B cell (primary cell): Measurements from ENCODE around the gene SCRN1. TPM values are rescaled to one million over a fixed set of nuclear protein-coding genes. Genes with fewer than 3 reads are reported as not detected.

Source experiments
- ATAC-seq: fragments of 200-7000 bp; cut with Tn5 transposase; one replicate; pipeline ENCODE4 v1.10.0; 2021; ENCODE audit warnings: low read depth, mild to moderate bottlenecking, moderate number of reproducible peaks, moderate library complexity
- CTCF ChIA-PET: fragments of 350-600 bp; sonication (Branson Sonifier 250); formaldehyde crosslinking; loops from one replicate; lab custom pipeline; 2021; ENCODE audit warnings: antibody characterized with exemption, inconsistent platforms; lab: Charles Lee
- POLR2A ChIA-PET: fragments of 350-600 bp; sonication (Branson Sonifier 250); formaldehyde crosslinking; loops from one replicate; lab custom pipeline; 2021; ENCODE audit warnings: antibody characterized with exemption; lab: Charles Lee
- DNase-seq: peaks from one replicate; pipeline ENCODE4 v3.0.0; 2013
- H2AFZ ChIP-seq: 2 replicates; pipeline ENCODE4 v1.6.1; 2012; ENCODE audit warnings: mild to moderate bottlenecking, low read depth, low read length; ENCODE audit not compliant: insufficient read depth, poor library complexity, severe bottlenecking
- H3K27ac ChIP-seq, 2 donors: 1 replicate in 1 of 2; 2 replicates in 1 of 2; pipeline ENCODE4 v1.5.1; 2012 to 2013; ENCODE audit warnings: low read length in 2 of 2, mild to moderate bottlenecking in 2 of 2, moderate library complexity in 1 of 2
- H3K27me3 ChIP-seq, 4 experiments: fragments of 200-600 bp in 1 of 4; sonication (generic) in 1 of 4; replicated peaks in 1 of 4; 1 replicate in 2 of 4; 2 replicates in 2 of 4; pipeline versions ENCODE4 v1.6.1 to v1.7.0; 2013 to 2016; ENCODE audit warnings: low read length in 3 of 4, mild to moderate bottlenecking in 2 of 4, mixed read lengths in 1 of 4, moderate library complexity in 1 of 4; ENCODE audit not compliant: insufficient read depth in 4 of 4, control insufficient read depth in 3 of 4; ENCODE audit errors: control extremely low read depth in 1 of 4
- H3K36me3 ChIP-seq, 2 experiments: replicated peaks in 1 of 2; 1 replicate in 1 of 2; 2 replicates in 1 of 2; pipeline versions ENCODE4 v1.6.1 to v1.7.1; 2013; ENCODE audit warnings: low read length in 1 of 2; ENCODE audit not compliant: insufficient read depth in 2 of 2, control insufficient read depth in 1 of 2; ENCODE audit errors: control extremely low read depth in 1 of 2, extremely low read depth in 1 of 2
- H3K4me1 ChIP-seq, 2 donors: fragments of 200-600 bp in 1 of 2; sonication (generic) in 1 of 2; 1 replicate in 1 of 2; 2 replicates in 1 of 2; pipeline versions ENCODE4 v1.5.1 to v1.6.1; 2013 to 2017; ENCODE audit warnings: low read length in 2 of 2; ENCODE audit not compliant: control insufficient read depth in 2 of 2, insufficient read depth in 2 of 2
- H3K4me2 ChIP-seq: replicated peaks from 2 replicates; pipeline ENCODE3; 2012; ENCODE audit warnings: mild to moderate bottlenecking, low read depth, low read length; ENCODE audit not compliant: poor library complexity, severe bottlenecking
- H3K4me3 ChIP-seq, 5 experiments: fragments of 200-600 bp in 1 of 5; sonication (generic) in 1 of 5; 1 replicate in 3 of 5; 2 replicates in 2 of 5; pipeline versions ENCODE4 v1.5.1 to v1.7.0; 2011 to 2016; ENCODE audit warnings: low read length in 4 of 5, mild to moderate bottlenecking in 4 of 5, low read depth in 2 of 5, control low read depth in 1 of 5, moderate library complexity in 1 of 5; ENCODE audit not compliant: insufficient read depth in 1 of 5; ENCODE audit errors: control extremely low read depth in 1 of 5, extremely low read depth in 1 of 5
- H3K79me2 ChIP-seq: fragments of 200-600 bp; sonication (generic); one replicate; pipeline ENCODE4 v1.6.0; 2016; ENCODE audit warnings: low read length; ENCODE audit not compliant: control insufficient read depth, insufficient read depth
- H3K9ac ChIP-seq: fragments of 200-600 bp; sonication (generic); 2 replicates; pipeline ENCODE4 v1.6.1; 2017; ENCODE audit warnings: mild to moderate bottlenecking, low read length, moderate library complexity
- H3K9me3 ChIP-seq, 3 donors: one replicate each; pipeline versions ENCODE4 v1.6.1 to v1.7.1; 2013; ENCODE audit warnings: low read length in 2 of 3; ENCODE audit not compliant: control insufficient read depth in 2 of 3, insufficient read depth in 1 of 3; ENCODE audit errors: control extremely low read depth in 1 of 3
- H4K20me1 ChIP-seq: 2 replicates; pipeline ENCODE4 v1.6.0; 2012; ENCODE audit warnings: mild to moderate bottlenecking, low read length; ENCODE audit not compliant: insufficient read depth, control insufficient read depth, poor library complexity, severe bottlenecking
- H3K27ac Mint-ChIP-seq: one replicate; pipeline ENCODE4 v1.8.0; 2021; ENCODE audit warnings: mixed read lengths
- H3K27me3 Mint-ChIP-seq: one replicate; pipeline ENCODE4 v1.8.0; 2021; ENCODE audit warnings: mixed read lengths
- H3K4me1 Mint-ChIP-seq: one replicate; pipeline ENCODE4 v1.8.0; 2021; ENCODE audit warnings: mixed read lengths
- H3K4me3 Mint-ChIP-seq: one replicate; pipeline ENCODE4 v1.8.0; 2021; ENCODE audit warnings: mixed read lengths
- H3K9me3 Mint-ChIP-seq: one replicate; pipeline ENCODE4 v1.8.0; 2022; ENCODE audit warnings: mixed read lengths; ENCODE audit not compliant: insufficient read depth
- EZH2 ChIP-seq: IDR thresholded peaks from 2 replicates; pipeline ENCODE4 v1.6.1; 2012; ENCODE audit warnings: borderline replicate concordance, low read depth, mild to moderate bottlenecking, moderate library complexity, low read length; ENCODE audit not compliant: insufficient read depth, poor library complexity, severe bottlenecking
- WGBS: methylation state at CpG from one replicate; pipeline ENCODE4 v1.1.5; 2013; ENCODE audit warnings: missing lambda C conversion rate; ENCODE audit not compliant: insufficient coverage; 5-methylcytosine and 5-hydroxymethylcytosine counted together
- intact Hi-C: fragments of 100-400 bp; cut with micrococcal nuclease; formaldehyde crosslinking; loops from one replicate; pipeline ENCODE4 v1.10.0; 2022
- polyA plus RNA-seq: library from polyadenylated mRNA; depleted of rRNA; stranded (reverse); fragments of >200 nt; gene quantifications from 2 replicates; pipeline ENCODE4 v1.2.3, GENCODE V29; 2012
- total RNA-seq, 2 donors: library from RNA; stranded (reverse); fragments of 120-200 nt in 1 of 2; gene quantifications; 1 replicate in 1 of 2; 2 replicates in 1 of 2; pipeline versions ENCODE4 v1.2.3 to v1.2.4, GENCODE V29; 2013 to 2022
- TF ChIP-seq, protein P1 (sequence below): fragments of 200-600 bp; IDR thresholded peaks from one replicate; pipeline ENCODE4 v1.8.0; 2022; ENCODE audit warnings: antibody characterized with exemption, mild to moderate bottlenecking

SCRN1 gene
- total and polyA plus RNA-seq, 2 donors (not counting 1 experiment from before 2014, with no cell fraction given): 16.6 to 66.6 TPM

DNA sequence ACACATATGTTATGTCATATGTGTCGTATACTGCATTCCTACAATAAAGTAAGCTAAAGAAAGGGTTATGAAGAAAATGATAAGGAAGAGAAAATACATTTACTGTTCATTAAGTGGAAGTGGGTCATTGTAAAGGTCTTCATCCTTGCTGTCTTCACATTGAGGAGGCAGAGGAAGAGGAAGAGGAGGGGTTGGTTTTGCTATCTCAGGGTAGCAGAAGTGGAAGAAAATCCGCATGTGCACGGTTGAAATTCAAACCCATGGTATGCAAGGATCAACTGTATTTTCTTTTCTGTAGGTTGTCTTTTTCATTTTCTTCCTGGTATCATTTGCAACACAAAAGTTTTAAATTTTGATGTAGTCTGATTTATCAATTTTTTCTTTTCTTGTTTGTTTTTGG, 44.9 kb upstream of the SCRN1 start:
- Mint-ChIP-seq H3K9me3 (no peaks in the 10 kb centered on the region), H3K4me1 (peaks cover 2% of the 10 kb centered on the region), H3K4me3 (no peak overlapping the region), H3K27me3 (no peaks in the 10 kb centered on the region), H3K27ac (no peak overlapping the region)
- H3K4me1 ChIP-seq: peaks cover 4 to 6% of the 10 kb centered on the region in 2 donors
- H2AFZ ChIP-seq: no peak overlapping the region
- H3K27ac ChIP-seq: no peak overlapping the region
- no peaks in the 10 kb centered on the region for H4K20me1 ChIP-seq
- 100% methylated on average over 1 of the region's 3 CpGs for WGBS
- intact Hi-C loops: no loop called here
- no peaks in the 10 kb centered on the region for H3K27me3 ChIP-seq
- no peaks in the 10 kb centered on the region for H3K9me3 ChIP-seq
- CTCF ChIA-PET: no interaction called here
- no peak for TF ChIP-seq EZH2
- TF ChIP-seq, protein P1, sequence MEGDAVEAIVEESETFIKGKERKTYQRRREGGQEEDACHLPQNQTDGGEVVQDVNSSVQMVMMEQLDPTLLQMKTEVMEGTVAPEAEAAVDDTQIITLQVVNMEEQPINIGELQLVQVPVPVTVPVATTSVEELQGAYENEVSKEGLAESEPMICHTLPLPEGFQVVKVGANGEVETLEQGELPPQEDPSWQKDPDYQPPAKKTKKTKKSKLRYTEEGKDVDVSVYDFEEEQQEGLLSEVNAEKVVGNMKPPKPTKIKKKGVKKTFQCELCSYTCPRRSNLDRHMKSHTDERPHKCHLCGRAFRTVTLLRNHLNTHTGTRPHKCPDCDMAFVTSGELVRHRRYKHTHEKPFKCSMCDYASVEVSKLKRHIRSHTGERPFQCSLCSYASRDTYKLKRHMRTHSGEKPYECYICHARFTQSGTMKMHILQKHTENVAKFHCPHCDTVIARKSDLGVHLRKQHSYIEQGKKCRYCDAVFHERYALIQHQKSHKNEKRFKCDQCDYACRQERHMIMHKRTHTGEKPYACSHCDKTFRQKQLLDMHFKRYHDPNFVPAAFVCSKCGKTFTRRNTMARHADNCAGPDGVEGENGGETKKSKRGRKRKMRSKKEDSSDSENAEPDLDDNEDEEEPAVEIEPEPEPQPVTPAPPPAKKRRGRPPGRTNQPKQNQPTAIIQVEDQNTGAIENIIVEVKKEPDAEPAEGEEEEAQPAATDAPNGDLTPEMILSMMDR: no peak
- H3K79me2 ChIP-seq: no peaks in the 10 kb centered on the region
- no peak overlapping the region for H3K9ac ChIP-seq
- POLR2A ChIA-PET: no interaction called here
- no peak overlapping the region for H3K4me2 ChIP-seq
- no peaks in the 10 kb centered on the region for H3K36me3 ChIP-seq
- ATAC-seq (no peak), DNase-seq (no peak)
- no peak overlapping the region for H3K4me3 ChIP-seq

DNA sequence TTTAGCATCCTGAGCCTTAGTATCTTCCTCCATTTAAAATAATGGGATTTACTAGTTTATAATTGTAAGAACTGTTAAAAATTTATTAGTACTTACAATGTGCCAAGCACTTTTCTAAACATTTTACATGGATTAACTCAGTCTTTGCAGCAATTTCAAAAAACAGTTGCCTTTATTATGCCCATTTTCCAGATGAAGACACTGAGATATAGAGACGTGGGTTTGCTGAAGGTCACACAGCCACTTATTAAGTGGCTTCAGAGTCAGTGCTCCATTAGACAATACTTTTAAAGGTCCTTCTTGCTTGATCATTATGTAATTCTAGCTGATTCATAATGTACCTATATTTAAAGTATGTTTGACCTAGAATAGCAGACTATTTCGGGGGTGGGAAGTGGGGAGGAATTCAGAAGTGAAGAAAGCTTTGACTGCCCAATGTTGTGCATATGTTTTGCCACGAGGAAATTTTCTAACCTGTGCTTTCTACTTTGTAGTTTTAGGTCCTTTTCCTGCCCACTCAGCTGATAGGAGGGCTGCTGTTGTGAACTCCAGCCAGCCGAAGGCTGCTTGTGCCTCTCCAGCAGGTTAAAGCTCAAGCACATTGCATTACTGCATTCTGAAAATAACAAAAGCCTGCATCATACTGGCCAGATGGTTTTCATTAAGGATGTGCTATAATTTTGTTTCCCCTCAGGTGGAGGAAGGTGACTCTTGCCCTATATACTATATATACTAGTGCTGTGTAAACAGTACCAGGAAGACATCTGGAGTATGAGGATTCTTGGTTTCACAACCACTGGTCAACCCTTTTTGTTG, 42.9 kb upstream of the SCRN1 start:
- WGBS: no CpG with 5 or more reads among the region's 4 CpGs
- no peak for TF ChIP-seq EZH2
- TF ChIP-seq, protein P1: no peak
- DNase-seq (no peak), ATAC-seq (no peak)
- H3K79me2 ChIP-seq: no peaks in the 10 kb centered on the region
- no peaks in the 10 kb centered on the region for H4K20me1 ChIP-seq
- no peaks in the 10 kb centered on the region for H3K9me3 Mint-ChIP-seq
- intact Hi-C loops: no loop called here
- no peaks in the 10 kb centered on the region for H3K36me3 ChIP-seq
- POLR2A ChIA-PET: no interaction called here
- H3K27ac ChIP-seq: no peak overlapping the region
- H3K4me3 Mint-ChIP-seq: no peak overlapping the region
- no peak overlapping the region for H3K4me3 ChIP-seq
- H3K27me3 Mint-ChIP-seq: no peaks in the 10 kb centered on the region
- no peaks in the 10 kb centered on the region for H3K9me3 ChIP-seq
- CTCF ChIA-PET: no interaction called here
- no peak overlapping the region for H3K4me2 ChIP-seq
- peaks cover 6% of the 10 kb centered on the region for H3K4me1 Mint-ChIP-seq
- no peak overlapping the region for H2AFZ ChIP-seq
- no peak overlapping the region for H3K27ac Mint-ChIP-seq
- no peak overlapping the region for H3K9ac ChIP-seq
- peaks cover 10 to 15% of the 10 kb centered on the region in 2 donors for H3K4me1 ChIP-seq
- no peaks in the 10 kb centered on the region for H3K27me3 ChIP-seq
